ENCODE measurements around the gene SLC39A11.

DNA sequence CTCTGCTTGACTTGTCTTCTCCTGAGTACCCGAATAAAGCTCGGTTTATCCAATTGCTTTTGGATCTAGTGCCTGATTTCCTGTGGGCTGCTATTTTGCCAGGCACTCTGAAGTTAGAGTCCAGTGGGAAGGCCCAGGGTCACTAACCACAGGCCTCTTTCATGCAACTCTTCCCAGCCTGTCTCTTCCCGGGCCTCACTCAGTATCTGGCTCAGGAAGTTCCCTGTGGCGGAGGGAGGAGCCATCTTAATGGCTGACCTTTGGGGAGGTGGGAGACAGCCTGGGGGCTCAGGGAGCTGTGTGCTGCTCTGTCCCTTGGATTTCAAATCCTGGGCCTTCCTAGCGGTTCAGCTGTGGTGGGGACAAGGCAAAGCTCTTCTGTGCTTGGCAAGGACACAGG lies 328.5 kb downstream of the SLC39A11 start:
- no peak for TF ChIP-seq POLR2A (IDR thresholded peaks at IDR 0.05)
- TF ChIP-seq, protein P1, sequence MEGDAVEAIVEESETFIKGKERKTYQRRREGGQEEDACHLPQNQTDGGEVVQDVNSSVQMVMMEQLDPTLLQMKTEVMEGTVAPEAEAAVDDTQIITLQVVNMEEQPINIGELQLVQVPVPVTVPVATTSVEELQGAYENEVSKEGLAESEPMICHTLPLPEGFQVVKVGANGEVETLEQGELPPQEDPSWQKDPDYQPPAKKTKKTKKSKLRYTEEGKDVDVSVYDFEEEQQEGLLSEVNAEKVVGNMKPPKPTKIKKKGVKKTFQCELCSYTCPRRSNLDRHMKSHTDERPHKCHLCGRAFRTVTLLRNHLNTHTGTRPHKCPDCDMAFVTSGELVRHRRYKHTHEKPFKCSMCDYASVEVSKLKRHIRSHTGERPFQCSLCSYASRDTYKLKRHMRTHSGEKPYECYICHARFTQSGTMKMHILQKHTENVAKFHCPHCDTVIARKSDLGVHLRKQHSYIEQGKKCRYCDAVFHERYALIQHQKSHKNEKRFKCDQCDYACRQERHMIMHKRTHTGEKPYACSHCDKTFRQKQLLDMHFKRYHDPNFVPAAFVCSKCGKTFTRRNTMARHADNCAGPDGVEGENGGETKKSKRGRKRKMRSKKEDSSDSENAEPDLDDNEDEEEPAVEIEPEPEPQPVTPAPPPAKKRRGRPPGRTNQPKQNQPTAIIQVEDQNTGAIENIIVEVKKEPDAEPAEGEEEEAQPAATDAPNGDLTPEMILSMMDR (IDR thresholded peaks at IDR 0.05) = no peak
